ENCODE data around the gene THADA.
"Not testable (repeated sequence)": the region's sequence is repeated elsewhere in the genome, so short reads cannot be mapped to it uniquely, and the experiment has no call there.

THADA gene

GRCh38 chr2:43196768-43197587 is 398.9 kb downstream of the THADA start:
- no peak for DNase-seq

GRCh38 chr2:43194121-43194869 is 401.5 kb downstream of the THADA start:
- no peak for DNase-seq

- no peak for DNase-seq
Measured at GRCh38 chr2:43193652-43194120, 402.2 kb downstream of the THADA start.

- DNase-seq = no peak
Measured at GRCh38 chr2:43192744-43193651, 402.8 kb downstream of the THADA start.

GRCh38 chr2:43191947-43192516 is 403.8 kb downstream of the THADA start:
- no peak for DNase-seq

- no peak for DNase-seq
Measured at GRCh38 chr2:43190311-43191052, 405.4 kb downstream of the THADA start.

GRCh38 chr2:43189861-43190260 is 406.0 kb downstream of the THADA start:
- DNase-seq = not testable (repeated sequence)

GRCh38 chr2:43188561-43189386 is 407.1 kb downstream of the THADA start:
- no peak for DNase-seq

GRCh38 chr2:43186679-43187374 is 409.0 kb downstream of the THADA start:
- no peak for DNase-seq

GRCh38 chr2:43186321-43186678 is 409.5 kb downstream of the THADA start:
- no peak for DNase-seq

- no peak for DNase-seq
Measured at GRCh38 chr2:43185146-43185545, 410.7 kb downstream of the THADA start.

GRCh38 chr2:43184339-43184895 is 411.4 kb downstream of the THADA start:
- DNase-seq = peak; percentile 40

GRCh38 chr2:43183743-43184142 is 412.1 kb downstream of the THADA start:
- DNase-seq = no peak

- no peak for DNase-seq
Measured at GRCh38 chr2:43180897-43181296, 414.9 kb downstream of the THADA start.

Measured in central memory CD4-positive, alpha-beta T cell (primary cell).